GM12878 (cell line): ENCODE data around the gene LEF1. TPM values are rescaled to one million over a fixed set of nuclear protein-coding genes. Genes with fewer than 3 reads are reported as not detected.

ENCODE experiments used
- ATAC-seq: fragments of 200-7000 bp; cut with Tn5 transposase; 3 replicates; pipeline ENCODE4 v1.9.1; 2020; ENCODE audit warnings: mild to moderate bottlenecking, moderate library complexity
- BruUV-seq: library from RNA; stranded (reverse); fragments of 400-500 nt; replicated peaks from 2 replicates; lab custom pipeline; 2021; lab: Mats Ljungman, UMichigan
- CTCF ChIA-PET: fragments of 300-600 bp; sonication (Branson Sonifier 250); formaldehyde crosslinking; extraction: SDS; loops from one replicate; lab custom pipeline; 2021; ENCODE audit warnings: inconsistent platforms; lab: Yijun Ruan, JAX
- POLR2A ChIA-PET: fragments of 350-600 bp; formaldehyde crosslinking; extraction: SDS; loops from one replicate; lab custom pipeline; 2021; ENCODE audit warnings: inconsistent platforms; lab: Charles Lee
- RAD21 ChIA-PET: fragments of 300-600 bp; sonication (Branson Sonifier 250); formaldehyde crosslinking; loops from one replicate; lab custom pipeline; 2023; ENCODE audit warnings: antibody characterized with exemption; ENCODE audit not compliant: unreplicated experiment; lab: Charles Lee
- SMC1A ChIA-PET: fragments of 300-600 bp; sonication (Branson Sonifier 250); formaldehyde crosslinking; loops from one replicate; lab custom pipeline; 2023; ENCODE audit not compliant: unreplicated experiment, uncharacterized antibody; lab: Charles Lee
- DNase-seq: peaks from one replicate; pipeline ENCODE4 v3.0.0-alpha.2; 2011; ENCODE audit warnings: low read depth, low spot score
- FAIRE-seq: peaks from 3 replicates; lab custom pipeline; 2011; peaks lifted over from hg19 to GRCh38; lab: Jason Lieb, UNC
- H2AFZ ChIP-seq: 2 replicates; pipeline ENCODE4 v1.6.0; 2011; ENCODE audit warnings: low read depth, low read length, control low read depth; ENCODE audit not compliant: control insufficient read depth
- H3K27ac ChIP-seq: 2 replicates; pipeline ENCODE4 v1.5.1; 2011; ENCODE audit warnings: control low read depth; ENCODE audit not compliant: control insufficient read depth, insufficient read depth
- H3K27me3 ChIP-seq, 2 experiments: replicated peaks in 1 of 2; 2 replicates each; pipeline versions ENCODE4 v1.6.0 to v1.6.1; 2011; ENCODE audit warnings: low read length in 1 of 2; ENCODE audit not compliant: control insufficient read depth in 2 of 2, insufficient read depth in 2 of 2
- H3K36me3 ChIP-seq, 2 experiments: 2 replicates each; pipeline ENCODE4 v1.5.1; 2011; ENCODE audit warnings: low read length in 1 of 2; ENCODE audit not compliant: control insufficient read depth in 2 of 2, insufficient read depth in 2 of 2
- H3K4me1 ChIP-seq: 2 replicates; pipeline ENCODE4 v1.6.1; 2011; ENCODE audit warnings: mild to moderate bottlenecking, low read length, moderate library complexity, mixed read lengths; ENCODE audit not compliant: control insufficient read depth, insufficient read depth
- H3K4me2 ChIP-seq: 2 replicates; pipeline ENCODE4 v1.6.0; 2011; ENCODE audit warnings: control low read depth; ENCODE audit not compliant: control insufficient read depth, insufficient read depth
- H3K4me3 ChIP-seq: fragments of 200-600 bp; sonication (generic); 2 replicates; pipeline ENCODE4 v1.5.1; 2016
- H3K79me2 ChIP-seq: 2 replicates; pipeline ENCODE4 v1.6.0; 2011; ENCODE audit warnings: low read length; ENCODE audit not compliant: control insufficient read depth, insufficient read depth
- H3K9ac ChIP-seq: 2 replicates; pipeline ENCODE4 v1.8.0; 2011; ENCODE audit warnings: low read length, control low read depth, mixed read lengths; ENCODE audit not compliant: control insufficient read depth, insufficient read depth
- H3K9me3 ChIP-seq: replicated peaks from 3 replicates; pipeline ENCODE4 v1.5.1; 2011; ENCODE audit warnings: mild to moderate bottlenecking, low read length; ENCODE audit not compliant: control insufficient read depth, insufficient read depth
- H4K20me1 ChIP-seq: 2 replicates; pipeline ENCODE4 v1.6.0; 2011; ENCODE audit not compliant: control insufficient read depth, insufficient read depth
- BCL11A ChIP-seq: IDR thresholded peaks from 2 replicates; pipeline ENCODE4 v1.6.1; 2011; ENCODE audit warnings: low read depth, low read length
- CBX3 ChIP-seq: fragments of 200-600 bp; sonication (generic); IDR thresholded peaks from 2 replicates; pipeline ENCODE4 v1.6.1; 2016; ENCODE audit warnings: low read depth, borderline replicate concordance
- CBX5 ChIP-seq: sonication (generic); IDR thresholded peaks from 2 replicates; pipeline ENCODE4 v1.6.1; 2016; ENCODE audit warnings: low read depth, moderate library complexity, mild to moderate bottlenecking, inconsistent platforms
- CTCF ChIP-seq, 3 experiments: IDR thresholded peaks in 2 of 3; conservative IDR thresholded peaks in 1 of 3; 2 replicates each; pipeline ENCODE4 v1.5.1; 2011; ENCODE audit warnings: low read depth in 3 of 3, low read length in 3 of 3, mild to moderate bottlenecking in 3 of 3, control low read depth in 2 of 3, moderate library complexity in 2 of 3, inconsistent platforms in 1 of 3, mixed read lengths in 1 of 3; ENCODE audit not compliant: control insufficient read depth in 2 of 3, insufficient read depth in 1 of 3; ENCODE audit errors: extremely low read depth in 1 of 3
- ELK1 ChIP-seq: IDR thresholded peaks from 2 replicates; pipeline ENCODE4 v1.6.1; 2012; ENCODE audit warnings: low read depth, low read length, improper control_type of control experiment
- NFXL1 ChIP-seq: fragments of 450-650 bp; IDR thresholded peaks from 2 replicates; pipeline ENCODE4 v1.6.1; 2017; ENCODE audit warnings: antibody characterized with exemption, mild to moderate bottlenecking, borderline replicate concordance
- PAX5 ChIP-seq: IDR thresholded peaks from 2 replicates; pipeline ENCODE4 v1.6.1; 2011; ENCODE audit warnings: low read depth, low read length, borderline replicate concordance
- RBBP5 ChIP-seq: fragments of 200-600 bp; sonication (generic); conservative IDR thresholded peaks from 2 replicates; pipeline ENCODE4 v1.6.1; 2016
- TBL1XR1 ChIP-seq: IDR thresholded peaks from 2 replicates; pipeline ENCODE4 v1.6.1; 2012; ENCODE audit warnings: low read depth, low read length, improper control_type of control experiment
- TCF12 ChIP-seq: IDR thresholded peaks from 2 replicates; pipeline ENCODE4 v1.6.1; 2011; ENCODE audit warnings: low read depth, mild to moderate bottlenecking, low read length
- USF2 ChIP-seq: IDR thresholded peaks from 2 replicates; pipeline ENCODE4 v1.6.1; 2011; ENCODE audit warnings: low read depth, low read length, improper control_type of control experiment, borderline replicate concordance
- WRNIP1 ChIP-seq: IDR thresholded peaks from 2 replicates; pipeline ENCODE4 v1.6.1; 2011; ENCODE audit warnings: low read depth, low read length, improper control_type of control experiment, borderline replicate concordance
- ZNF274 ChIP-seq: IDR thresholded peaks from one replicate; pipeline ENCODE4 v1.8.0; 2011; ENCODE audit not compliant: insufficient read length, insufficient read depth
- ZNF384 ChIP-seq: IDR thresholded peaks from 2 replicates; pipeline ENCODE4 v1.6.1; 2012; ENCODE audit warnings: low read depth, mild to moderate bottlenecking, low read length, improper control_type of control experiment, borderline replicate concordance
- WGBS: methylation state at CpG from one replicate; pipeline ENCODE4 v1.1.6; 2016; ENCODE audit warnings: low lambda C conversion rate; ENCODE audit not compliant: insufficient replicate concordance, insufficient coverage; ENCODE audit errors: missing lambda C conversion rate; 5-methylcytosine and 5-hydroxymethylcytosine counted together
- in situ Hi-C: fragments of 300-500 bp; cut with MboI; formaldehyde crosslinking; loops from 9 replicates; pipeline ENCODE4 v1.14.3; 2018; ENCODE audit warnings: mixed read lengths
- intact Hi-C: fragments of 100-400 bp; cut with micrococcal nuclease; formaldehyde crosslinking; loops from one replicate; pipeline ENCODE4 v1.14.2; 2022; ENCODE audit not compliant: unreplicated experiment
- polyA plus RNA-seq, 11 experiments: library from polyadenylated mRNA; depleted of rRNA in 4 of 11; unstranded in 6 of 11; stranded (reverse) in 5 of 11; fragments of >200 nt; fragmentation: Nextera tagmentation in 4 of 11; fragmentation: Illumina TruSeq in 1 of 11; extraction: Ambion mirVana in 4 of 11; extraction: Trizol in 1 of 11; gene quantifications; 1 replicate in 1 of 11; 2 replicates in 10 of 11; pipeline versions ENCODE4 v1.2.1 to v1.2.3, GENCODE V29; 2011 to 2016; ENCODE audit warnings: inconsistent platforms in 2 of 11, missing spikeins in 2 of 11, low read depth in 1 of 11
- total RNA-seq, 4 experiments: library from RNA; depleted of rRNA in 3 of 4; stranded (reverse); fragments of >200 nt in 3 of 4; fragmentation: Illumina TruSeq in 1 of 4; extraction: Trizol in 1 of 4; gene quantifications; 2 replicates each; pipeline versions ENCODE4 v1.2.1 to v1.2.3, GENCODE V29; 2013 to 2021
- TF ChIP-seq, protein P1 (sequence below): fragments of 450-650 bp; formaldehyde crosslinking; IDR thresholded peaks from 2 replicates; pipeline ENCODE4 v1.5.0; 2022; ENCODE audit warnings: mild to moderate bottlenecking, missing genetic modification characterization
- TF ChIP-seq, protein P2 (sequence below): fragments of 450-650 bp; IDR thresholded peaks from 2 replicates; pipeline ENCODE4 v1.6.1; 2014; ENCODE audit warnings: mild to moderate bottlenecking

Gene LEF1
- total and polyA plus RNA-seq, 10 of the 15 experiments (the other 5 are each of a cell fraction or from before 2014, with no cell fraction given): 10.2 to 38.1 (median 19.5) TPM

DNA sequence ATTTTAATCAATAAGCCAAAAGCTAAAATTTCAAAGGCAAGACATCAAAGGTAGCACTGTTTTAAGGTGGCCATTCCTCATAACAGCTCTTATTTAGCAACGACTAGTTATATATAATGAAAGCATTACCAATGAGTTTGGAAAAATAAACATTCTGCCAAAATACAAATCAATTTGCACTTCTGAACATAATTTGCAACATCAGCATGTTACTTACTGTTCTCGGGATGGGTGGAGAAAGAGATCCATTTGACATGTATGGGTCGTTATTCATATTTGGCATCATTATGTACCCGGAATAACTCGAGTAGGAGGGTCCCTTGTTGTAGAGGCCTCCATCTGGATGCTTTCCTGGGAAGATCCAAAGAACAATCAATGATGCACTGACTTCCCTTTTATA lies 5.4 kb downstream of the LEF1 start:
- no peak for TF ChIP-seq PAX5
- no peak for TF ChIP-seq NFXL1
- TF ChIP-seq, protein P1, sequence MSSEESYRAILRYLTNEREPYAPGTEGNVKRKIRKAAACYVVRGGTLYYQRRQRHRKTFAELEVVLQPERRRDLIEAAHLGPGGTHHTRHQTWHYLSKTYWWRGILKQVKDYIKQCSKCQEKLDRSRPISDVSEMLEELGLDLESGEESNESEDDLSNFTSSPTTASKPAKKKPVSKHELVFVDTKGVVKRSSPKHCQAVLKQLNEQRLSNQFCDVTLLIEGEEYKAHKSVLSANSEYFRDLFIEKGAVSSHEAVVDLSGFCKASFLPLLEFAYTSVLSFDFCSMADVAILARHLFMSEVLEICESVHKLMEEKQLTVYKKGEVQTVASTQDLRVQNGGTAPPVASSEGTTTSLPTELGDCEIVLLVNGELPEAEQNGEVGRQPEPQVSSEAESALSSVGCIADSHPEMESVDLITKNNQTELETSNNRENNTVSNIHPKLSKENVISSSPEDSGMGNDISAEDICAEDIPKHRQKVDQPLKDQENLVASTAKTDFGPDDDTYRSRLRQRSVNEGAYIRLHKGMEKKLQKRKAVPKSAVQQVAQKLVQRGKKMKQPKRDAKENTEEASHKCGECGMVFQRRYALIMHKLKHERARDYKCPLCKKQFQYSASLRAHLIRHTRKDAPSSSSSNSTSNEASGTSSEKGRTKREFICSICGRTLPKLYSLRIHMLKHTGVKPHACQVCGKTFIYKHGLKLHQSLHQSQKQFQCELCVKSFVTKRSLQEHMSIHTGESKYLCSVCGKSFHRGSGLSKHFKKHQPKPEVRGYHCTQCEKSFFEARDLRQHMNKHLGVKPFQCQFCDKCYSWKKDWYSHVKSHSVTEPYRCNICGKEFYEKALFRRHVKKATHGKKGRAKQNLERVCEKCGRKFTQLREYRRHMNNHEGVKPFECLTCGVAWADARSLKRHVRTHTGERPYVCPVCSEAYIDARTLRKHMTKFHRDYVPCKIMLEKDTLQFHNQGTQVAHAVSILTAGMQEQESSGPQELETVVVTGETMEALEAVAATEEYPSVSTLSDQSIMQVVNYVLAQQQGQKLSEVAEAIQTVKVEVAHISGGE (CRISPR knock-in tag): no peak
- no peak for TF ChIP-seq TCF12
- no peak for TF ChIP-seq CBX3
- TF ChIP-seq RBBP5: no peak
- no peak for TF ChIP-seq BCL11A
- no peak for TF ChIP-seq CTCF (IDR thresholded peaks at IDR 0.05 in 2 of 3, conservative IDR thresholded peaks at IDR 0.05 in 1 of 3; ENCODE audit: control insufficient read depth in 2 of 3, extremely low read depth in 1 of 3, insufficient read depth in 1 of 3, low read depth in 3 of 3, low read length in 3 of 3)
- TF ChIP-seq TBL1XR1: no peak
- TF ChIP-seq ZNF384: no peak
- TF ChIP-seq ZNF274: no peak
- TF ChIP-seq ELK1: no peak
- no peak for TF ChIP-seq WRNIP1
- TF ChIP-seq, protein P2, sequence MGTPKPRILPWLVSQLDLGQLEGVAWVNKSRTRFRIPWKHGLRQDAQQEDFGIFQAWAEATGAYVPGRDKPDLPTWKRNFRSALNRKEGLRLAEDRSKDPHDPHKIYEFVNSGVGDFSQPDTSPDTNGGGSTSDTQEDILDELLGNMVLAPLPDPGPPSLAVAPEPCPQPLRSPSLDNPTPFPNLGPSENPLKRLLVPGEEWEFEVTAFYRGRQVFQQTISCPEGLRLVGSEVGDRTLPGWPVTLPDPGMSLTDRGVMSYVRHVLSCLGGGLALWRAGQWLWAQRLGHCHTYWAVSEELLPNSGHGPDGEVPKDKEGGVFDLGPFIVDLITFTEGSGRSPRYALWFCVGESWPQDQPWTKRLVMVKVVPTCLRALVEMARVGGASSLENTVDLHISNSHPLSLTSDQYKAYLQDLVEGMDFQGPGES: no peak
- no peak for TF ChIP-seq CBX5
- TF ChIP-seq USF2: no peak
- no peaks in the 10 kb centered on the region for H3K36me3 ChIP-seq
- H3K9ac ChIP-seq: no peak overlapping the region
- peaks cover 0 to 15% of the 10 kb centered on the region in 2 experiments; a peak in 3 of 4 replicates for H3K27me3 ChIP-seq
- POLR2A ChIA-PET: no interaction called here
- WGBS: 25% methylated on average over 5 of the region's 5 CpGs
- no peaks in the 10 kb centered on the region for H4K20me1 ChIP-seq
- CTCF ChIA-PET: interaction anchor here (1.0 to 1.3 kb wide), 4 partner anchors 12 to 409 kb away, joined by 3 to 4 read pairs (median 4); no protein-coding TSS in a partner anchor
- H2AFZ ChIP-seq: no peak overlapping the region
- in situ Hi-C loops: loop anchor here (25.0 kb wide), 1 partner anchor 451 kb away; the partner anchor contains the start of gene PAPSS1
- FAIRE-seq (no peak), ATAC-seq (no peak), DNase-seq (no peak)
- H3K4me3 ChIP-seq: no peak overlapping the region
- no peaks in the 10 kb centered on the region for H3K9me3 ChIP-seq
- no TSS peak for BruUV-seq
- H3K4me1 ChIP-seq: peaks cover 2% of the 10 kb centered on the region
- intact Hi-C loops: no loop called here
- no peak overlapping the region for H3K27ac ChIP-seq
- RAD21 ChIA-PET: interaction anchor here (0.7 kb wide), 1 partner anchor 45 kb away, joined by 6 read pairs; no protein-coding TSS in a partner anchor
- no peak overlapping the region for H3K4me2 ChIP-seq
- SMC1A ChIA-PET: interaction anchor here (0.6 to 1.3 kb wide), 5 partner anchors 14 to 144 kb away, joined by 3 read pairs; no protein-coding TSS in a partner anchor
- H3K79me2 ChIP-seq: no peaks in the 10 kb centered on the region; the same call in 1 of the 2 replicates
